GM20000 (cell line): ENCODE data around the gene ADAM8.
"Not testable (repeated sequence)": the region's sequence is repeated elsewhere in the genome, so short reads cannot be mapped to it uniquely, and the experiment has no call there.

ENCODE experiments used
- DNase-seq: peaks from one replicate; pipeline ENCODE4 v3.0.0; 2012; ENCODE audit warnings: low spot score
- CTCF ChIP-seq: IDR thresholded peaks from 2 replicates; pipeline ENCODE4 v1.5.1; 2012; ENCODE audit warnings: mild to moderate bottlenecking, control low read depth; ENCODE audit errors: extremely low read depth, missing control alignments

Gene ADAM8

GRCh38 chr10:133225707-133226191 is 50.9 kb downstream of the ADAM8 start:
- TF ChIP-seq CTCF = no peak
- DNase-seq = no peak

GRCh38 chr10:133224756-133225372 is 51.8 kb downstream of the ADAM8 start:
- no peak for TF ChIP-seq CTCF

GRCh38 chr10:133224076-133224475 is 52.6 kb downstream of the ADAM8 start:
- TF ChIP-seq CTCF = no peak
- no peak for DNase-seq

More at GRCh38 chr10:133224756-133225372, 51.8 kb downstream of the ADAM8 start:
- DNase-seq = no peak

- not testable (repeated sequence) for DNase-seq
Observed at GRCh38 chr10:133221756-133222155, 54.9 kb downstream of the ADAM8 start.

GRCh38 chr10:133221331-133221730 is 55.3 kb downstream of the ADAM8 start:
- TF ChIP-seq CTCF = no peak
- no peak for DNase-seq

- no peak for DNase-seq
- no peak for TF ChIP-seq CTCF
Observed at GRCh38 chr10:133219782-133220181, 56.9 kb downstream of the ADAM8 start.

GRCh38 chr10:133218891-133219290 is 57.8 kb downstream of the ADAM8 start:
- no peak for DNase-seq
- TF ChIP-seq CTCF = no peak
